Inflammatory macrophage treated with lipopolysaccharide for 1 hour (primary cell): ENCODE data around the gene DFFB.
A peak's percentile ranks its signal among the peaks of the same experiment; 100 is the strongest.

Experiments used
- DNase-seq, 2 donors: peaks; one replicate each; pipeline ENCODE4 v3.0.0-alpha.2; 2020 to 2022

The DFFB gene

GRCh38 chr1:3898475-3898735 lies 41.1 kb downstream of the DFFB start:
- no peak for DNase-seq

- DNase-seq, result no peak
Measured at GRCh38 chr1:3898994-3899753, 41.9 kb downstream of the DFFB start.

- peak; percentile 15 to 35 for DNase-seq
Measured at GRCh38 chr1:3899754-3900149, 42.5 kb downstream of the DFFB start.

GRCh38 chr1:3900150-3900968 lies 43.1 kb downstream of the DFFB start, which contains the start of gene C1orf174:
TSS of gene C1orf174 (minus strand) at chr1:3900272. CDS start at chr1:3900186, 86 bp downstream.
- DNase-seq, result peak; percentile 90 to 97

GRCh38 chr1:3900969-3901529 lies 43.8 kb downstream of the DFFB start:
- peak; percentile 94 to 98 for DNase-seq

GRCh38 chr1:3902111-3902511 lies 44.8 kb downstream of the DFFB start:
- DNase-seq, result no peak

- DNase-seq, result no peak
Measured at GRCh38 chr1:3902571-3903091, 45.4 kb downstream of the DFFB start.

- no peak for DNase-seq
Measured at GRCh38 chr1:3903141-3904005, 46.1 kb downstream of the DFFB start.

GRCh38 chr1:3904006-3904842 lies 46.9 kb downstream of the DFFB start:
- DNase-seq, result no peak

GRCh38 chr1:3904843-3905185 lies 47.5 kb downstream of the DFFB start:
- no peak for DNase-seq

- no peak for DNase-seq
Measured at GRCh38 chr1:3905266-3905952, 48.1 kb downstream of the DFFB start.

- DNase-seq, result no peak
Measured at GRCh38 chr1:3905953-3906671, 48.8 kb downstream of the DFFB start.

GRCh38 chr1:3906672-3907020 lies 49.4 kb downstream of the DFFB start:
- no peak for DNase-seq

- peak; percentile 30 to 41 for DNase-seq
Measured at GRCh38 chr1:3907031-3907534, 49.8 kb downstream of the DFFB start.

GRCh38 chr1:3907621-3908165 lies 50.4 kb downstream of the DFFB start:
- no peak for DNase-seq

GRCh38 chr1:3908886-3909517 lies 51.7 kb downstream of the DFFB start:
- no peak for DNase-seq

- no peak for DNase-seq
Measured at GRCh38 chr1:3909615-3910014, 52.3 kb downstream of the DFFB start.

- DNase-seq, result no peak
Measured at GRCh38 chr1:3910049-3910731, 52.9 kb downstream of the DFFB start.
